Panc1 (cell line): ENCODE measurements around the gene KCNC1. TPM values are rescaled to one million over a fixed set of nuclear protein-coding genes. Genes with fewer than 3 reads are reported as not detected.

Source experiments
- ATAC-seq: fragments of 200-7000 bp; cut with Tn5 transposase; 2 replicates; pipeline ENCODE4 v1.9.1; 2020; ENCODE audit warnings: mild to moderate bottlenecking, moderate library complexity
- BruUV-seq: library from RNA; stranded (reverse); fragments of 400-500 nt; replicated peaks from 2 replicates; lab custom pipeline; 2021; lab: Mats Ljungman, UMichigan
- CTCF ChIA-PET: fragments of 300-600 bp; sonication (Branson Sonifier 250); formaldehyde crosslinking; loops from one replicate; lab custom pipeline; 2022; ENCODE audit warnings: antibody characterized with exemption; lab: Charles Lee
- POLR2A ChIA-PET: fragments of 300-600 bp; sonication (Branson Sonifier 250); formaldehyde crosslinking; loops from one replicate; lab custom pipeline; 2022; ENCODE audit warnings: antibody characterized with exemption; lab: Charles Lee
- DNase-seq: peaks from one replicate; pipeline ENCODE4 v3.0.0-alpha.2; 2010; ENCODE audit warnings: low read depth, low spot score
- H3K27ac ChIP-seq: 2 replicates; pipeline ENCODE4 v1.5.1; 2011; ENCODE audit warnings: mild to moderate bottlenecking, low read length, inconsistent platforms
- H3K27me3 ChIP-seq: fragments of 200-500 bp; sonication (Bioruptor generic); 2 replicates; pipeline ENCODE4 v1.6.0; 2014; ENCODE audit warnings: low read length, inconsistent platforms; ENCODE audit not compliant: control insufficient read depth, insufficient read depth
- H3K36me3 ChIP-seq: fragments of 200-500 bp; sonication (Bioruptor generic); 2 replicates; pipeline ENCODE4 v1.5.1; 2014; ENCODE audit warnings: inconsistent platforms, mild to moderate bottlenecking, low read length, moderate library complexity; ENCODE audit not compliant: control insufficient read depth, insufficient read depth
- H3K4me1 ChIP-seq: 2 replicates; pipeline ENCODE4 v1.5.1; 2011; ENCODE audit warnings: inconsistent platforms, mild to moderate bottlenecking, low read length, moderate library complexity; ENCODE audit not compliant: control insufficient read depth, insufficient read depth
- H3K4me3 ChIP-seq, 2 experiments: 2 replicates each; pipeline ENCODE4 v1.5.1; 2011 to 2012; ENCODE audit warnings: low read depth in 2 of 2, low read length in 2 of 2, mild to moderate bottlenecking in 2 of 2, inconsistent platforms in 1 of 2, moderate library complexity in 1 of 2
- H3K9me3 ChIP-seq: fragments of 200-500 bp; sonication (Bioruptor generic); 2 replicates; pipeline ENCODE4 v1.5.1; 2014; ENCODE audit warnings: low read depth, mild to moderate bottlenecking, inconsistent platforms, low read length, moderate library complexity; ENCODE audit not compliant: control insufficient read depth, insufficient read depth
- POLR2AphosphoS5 ChIP-seq: IDR thresholded peaks from 2 replicates; pipeline ENCODE4 v1.6.1; 2012; ENCODE audit warnings: mild to moderate bottlenecking, low read depth, low read length, moderate library complexity
- SIN3A ChIP-seq: IDR thresholded peaks from 2 replicates; pipeline ENCODE4 v1.6.1; 2012; ENCODE audit warnings: low read depth, mild to moderate bottlenecking, low read length, moderate library complexity, borderline replicate concordance; ENCODE audit not compliant: insufficient read depth
- TCF7L2 ChIP-seq: IDR thresholded peaks from 2 replicates; pipeline ENCODE4 v1.6.1; 2011; ENCODE audit warnings: mild to moderate bottlenecking, low read depth, low read length, inconsistent platforms
- in situ Hi-C: cut with HindIII; loops from 2 replicates; pipeline ENCODE4 v1.10.0; 2016; ENCODE audit warnings: low sequenced_read_pairs, low pct_unique_long_range_greater_than_20kb
- intact Hi-C: fragments of 100-400 bp; cut with micrococcal nuclease; formaldehyde crosslinking; loops from one replicate; pipeline ENCODE4 v1.10.0; 2022; ENCODE audit not compliant: unreplicated experiment
- total RNA-seq: library from RNA; stranded (reverse); gene quantifications from one replicate; pipeline ENCODE4 v1.2.1, GENCODE V29; 2021; ENCODE audit not compliant: unreplicated experiment
- TF ChIP-seq, protein P1 (sequence below): fragments of 450-650 bp; IDR thresholded peaks from 2 replicates; pipeline ENCODE4 v1.5.1; 2017; ENCODE audit warnings: mild to moderate bottlenecking
- TF ChIP-seq, protein P2 (sequence below), 2 experiments: IDR thresholded peaks; 2 replicates each; pipeline ENCODE4 v1.6.1; 2011 to 2012; ENCODE audit warnings: low read depth in 2 of 2, control low read depth in 1 of 2, low read length in 1 of 2, mild to moderate bottlenecking in 1 of 2, moderate library complexity in 1 of 2; ENCODE audit not compliant: insufficient read depth in 1 of 2

The KCNC1 gene
- total RNA-seq, 1 experiment from 2014 or later: 0.95 TPM

DNA sequence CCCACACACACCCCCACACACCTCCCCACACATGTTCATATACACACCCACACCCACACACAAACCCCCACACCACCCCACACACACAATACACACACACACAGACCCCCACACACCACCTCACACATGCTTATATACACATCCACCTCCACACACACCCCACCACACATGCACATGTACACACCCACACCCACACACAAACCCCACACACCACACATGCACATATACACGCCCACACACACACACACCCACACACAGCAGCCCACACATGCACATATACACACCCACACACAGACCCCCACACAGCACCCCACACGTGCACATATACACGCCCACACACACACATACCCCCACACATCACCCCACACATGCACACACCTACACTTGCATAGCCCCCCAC is 29.1 kb downstream of the KCNC1 start:
- BruUV-seq: no TSS peak
- Histone ChIP-seq H3K27me3 (no peaks in the 10 kb centered on the region), H3K4me1 (no peaks in the 10 kb centered on the region), H3K27ac (no peak overlapping the region), H3K9me3 (no peaks in the 10 kb centered on the region), H3K4me3 (no peak overlapping the region), H3K36me3 (no peaks in the 10 kb centered on the region)
- POLR2A ChIA-PET: no interaction called here
- DNase-seq (no peak), ATAC-seq (no peak)
- CTCF ChIA-PET: no interaction called here
- in situ Hi-C loops: no loop called here
- TF ChIP-seq TCF7L2 (no peak), SIN3A (no peak)
- intact Hi-C loops: no loop called here

DNA sequence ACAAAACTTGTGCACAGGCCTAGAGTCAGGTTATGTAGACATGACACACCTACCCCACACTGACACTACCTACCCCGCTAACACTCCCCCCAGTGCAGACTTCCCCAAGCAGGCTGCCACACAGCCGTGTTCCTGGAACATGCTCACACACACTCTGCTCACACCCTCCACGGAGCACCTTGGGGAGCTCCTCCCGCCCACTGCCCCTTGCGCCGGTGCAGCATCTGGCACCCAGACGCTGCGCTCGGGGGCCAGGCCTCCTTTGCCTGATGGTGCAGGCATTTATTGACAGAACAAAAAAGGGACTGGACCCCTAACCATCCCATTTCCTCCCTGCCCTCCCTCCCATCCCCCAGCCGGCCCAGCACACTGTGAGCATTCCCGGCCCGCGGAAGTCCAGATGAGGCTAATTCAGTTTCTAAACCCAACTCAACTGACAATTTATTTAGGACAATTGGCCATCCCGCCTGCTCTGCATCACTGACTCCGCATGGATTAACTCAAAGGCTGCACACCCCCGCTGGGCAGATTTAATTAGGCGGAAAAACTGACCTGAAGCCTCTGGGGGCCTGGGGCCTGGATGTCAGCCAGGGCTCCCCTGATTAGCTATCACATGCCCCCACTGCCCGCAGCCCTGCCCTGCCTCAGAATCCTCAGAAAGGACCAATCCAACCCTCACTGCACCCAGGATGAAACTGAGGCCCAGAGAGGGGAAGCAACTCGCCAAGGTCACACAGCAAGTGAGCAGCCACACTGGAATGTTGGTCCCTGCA is 30.1 kb downstream of the KCNC1 start:
- in situ Hi-C loops: no loop called here
- no peaks in the 10 kb centered on the region for H3K4me1 ChIP-seq
- H3K27ac ChIP-seq: no peak overlapping the region
- ChIA-PET POLR2A (no interaction called here), CTCF (no interaction called here)
- no peaks in the 10 kb centered on the region for H3K9me3 ChIP-seq
- no peaks in the 10 kb centered on the region for H3K27me3 ChIP-seq
- no peak overlapping the region for H3K4me3 ChIP-seq
- no peak for DNase-seq
- intact Hi-C loops: no loop called here
- no TSS peak for BruUV-seq
- H3K36me3 ChIP-seq: no peaks in the 10 kb centered on the region
- TF ChIP-seq, protein P1, sequence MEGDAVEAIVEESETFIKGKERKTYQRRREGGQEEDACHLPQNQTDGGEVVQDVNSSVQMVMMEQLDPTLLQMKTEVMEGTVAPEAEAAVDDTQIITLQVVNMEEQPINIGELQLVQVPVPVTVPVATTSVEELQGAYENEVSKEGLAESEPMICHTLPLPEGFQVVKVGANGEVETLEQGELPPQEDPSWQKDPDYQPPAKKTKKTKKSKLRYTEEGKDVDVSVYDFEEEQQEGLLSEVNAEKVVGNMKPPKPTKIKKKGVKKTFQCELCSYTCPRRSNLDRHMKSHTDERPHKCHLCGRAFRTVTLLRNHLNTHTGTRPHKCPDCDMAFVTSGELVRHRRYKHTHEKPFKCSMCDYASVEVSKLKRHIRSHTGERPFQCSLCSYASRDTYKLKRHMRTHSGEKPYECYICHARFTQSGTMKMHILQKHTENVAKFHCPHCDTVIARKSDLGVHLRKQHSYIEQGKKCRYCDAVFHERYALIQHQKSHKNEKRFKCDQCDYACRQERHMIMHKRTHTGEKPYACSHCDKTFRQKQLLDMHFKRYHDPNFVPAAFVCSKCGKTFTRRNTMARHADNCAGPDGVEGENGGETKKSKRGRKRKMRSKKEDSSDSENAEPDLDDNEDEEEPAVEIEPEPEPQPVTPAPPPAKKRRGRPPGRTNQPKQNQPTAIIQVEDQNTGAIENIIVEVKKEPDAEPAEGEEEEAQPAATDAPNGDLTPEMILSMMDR: no peak
- TF ChIP-seq POLR2AphosphoS5: no peak
- TF ChIP-seq, protein P2, sequence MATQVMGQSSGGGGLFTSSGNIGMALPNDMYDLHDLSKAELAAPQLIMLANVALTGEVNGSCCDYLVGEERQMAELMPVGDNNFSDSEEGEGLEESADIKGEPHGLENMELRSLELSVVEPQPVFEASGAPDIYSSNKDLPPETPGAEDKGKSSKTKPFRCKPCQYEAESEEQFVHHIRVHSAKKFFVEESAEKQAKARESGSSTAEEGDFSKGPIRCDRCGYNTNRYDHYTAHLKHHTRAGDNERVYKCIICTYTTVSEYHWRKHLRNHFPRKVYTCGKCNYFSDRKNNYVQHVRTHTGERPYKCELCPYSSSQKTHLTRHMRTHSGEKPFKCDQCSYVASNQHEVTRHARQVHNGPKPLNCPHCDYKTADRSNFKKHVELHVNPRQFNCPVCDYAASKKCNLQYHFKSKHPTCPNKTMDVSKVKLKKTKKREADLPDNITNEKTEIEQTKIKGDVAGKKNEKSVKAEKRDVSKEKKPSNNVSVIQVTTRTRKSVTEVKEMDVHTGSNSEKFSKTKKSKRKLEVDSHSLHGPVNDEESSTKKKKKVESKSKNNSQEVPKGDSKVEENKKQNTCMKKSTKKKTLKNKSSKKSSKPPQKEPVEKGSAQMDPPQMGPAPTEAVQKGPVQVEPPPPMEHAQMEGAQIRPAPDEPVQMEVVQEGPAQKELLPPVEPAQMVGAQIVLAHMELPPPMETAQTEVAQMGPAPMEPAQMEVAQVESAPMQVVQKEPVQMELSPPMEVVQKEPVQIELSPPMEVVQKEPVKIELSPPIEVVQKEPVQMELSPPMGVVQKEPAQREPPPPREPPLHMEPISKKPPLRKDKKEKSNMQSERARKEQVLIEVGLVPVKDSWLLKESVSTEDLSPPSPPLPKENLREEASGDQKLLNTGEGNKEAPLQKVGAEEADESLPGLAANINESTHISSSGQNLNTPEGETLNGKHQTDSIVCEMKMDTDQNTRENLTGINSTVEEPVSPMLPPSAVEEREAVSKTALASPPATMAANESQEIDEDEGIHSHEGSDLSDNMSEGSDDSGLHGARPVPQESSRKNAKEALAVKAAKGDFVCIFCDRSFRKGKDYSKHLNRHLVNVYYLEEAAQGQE (IDR thresholded peaks at IDR 0.05; ENCODE audit: insufficient read depth in 1 of 2, low read depth in 2 of 2, low read length in 1 of 2): no peak
- no peak for TF ChIP-seq SIN3A
- no peak for TF ChIP-seq TCF7L2
- no peak for ATAC-seq

DNA sequence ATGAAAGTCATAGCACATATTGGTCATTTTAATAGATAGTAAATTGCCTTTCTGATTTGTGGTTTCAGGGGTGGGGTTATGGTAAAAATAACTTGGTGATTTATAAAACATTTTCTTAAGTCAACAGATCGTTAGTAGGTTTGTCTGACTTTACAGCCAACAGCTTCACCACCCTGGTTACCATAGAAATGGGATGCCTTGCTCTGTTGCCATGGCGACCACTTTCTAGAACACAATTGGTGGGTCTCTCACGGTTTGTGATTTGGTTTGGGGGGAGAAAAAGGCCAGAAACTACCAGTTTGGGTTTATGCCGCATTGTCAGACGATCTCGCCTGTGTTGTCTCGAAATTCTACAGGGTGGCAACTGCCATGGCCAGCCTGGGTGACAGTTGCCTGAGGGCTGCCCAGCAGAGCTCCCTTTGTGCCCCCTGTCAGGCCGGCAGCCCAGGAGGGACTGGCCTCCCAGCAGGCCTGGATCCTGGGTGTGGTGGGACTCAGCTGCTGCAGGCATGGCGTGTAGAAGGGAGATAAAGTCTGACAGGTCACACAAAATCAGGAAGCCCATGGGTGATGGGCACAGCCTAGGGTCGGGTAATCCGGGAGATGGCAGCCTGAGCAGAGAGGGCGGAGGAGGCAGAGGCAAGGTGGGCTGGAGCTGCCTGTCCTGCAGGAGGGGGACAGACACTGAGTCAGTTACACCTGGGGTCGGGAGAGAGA is 30.9 kb downstream of the KCNC1 start:
- no peak for DNase-seq
- Histone ChIP-seq H3K4me1 (no peaks in the 10 kb centered on the region), H3K9me3 (no peaks in the 10 kb centered on the region), H3K4me3 (no peak overlapping the region), H3K36me3 (no peaks in the 10 kb centered on the region), H3K27me3 (no peaks in the 10 kb centered on the region), H3K27ac (no peak overlapping the region)
- BruUV-seq: no TSS peak
- ChIA-PET POLR2A (no interaction called here), CTCF (no interaction called here)
- TF ChIP-seq, protein P2 (IDR thresholded peaks at IDR 0.05; ENCODE audit: insufficient read depth in 1 of 2, low read depth in 2 of 2, low read length in 1 of 2): no peak
- TF ChIP-seq TCF7L2: no peak
- TF ChIP-seq POLR2AphosphoS5: no peak
- no peak for TF ChIP-seq SIN3A
- TF ChIP-seq, protein P1: no peak
- in situ Hi-C loops: no loop called here
- intact Hi-C loops: no loop called here
- ATAC-seq: no peak
